Hepatocyte (in vitro differentiated cells): ENCODE data around the gene BIRC5. TPM values are rescaled to one million over a fixed set of nuclear protein-coding genes. Genes with fewer than 3 reads are reported as not detected.

Experiments used
- DNase-seq: peaks from one replicate; pipeline ENCODE4 v3.0.0-alpha.2; 2016; ENCODE audit warnings: low spot score
- H2AFZ ChIP-seq: fragments of 200-600 bp; sonication (generic); 2 replicates; pipeline ENCODE4 v1.6.0; 2016; ENCODE audit warnings: antibody characterized with exemption, mild to moderate bottlenecking
- H3K27ac ChIP-seq: fragments of 200-600 bp; sonication (generic); 2 replicates; pipeline ENCODE4 v1.5.1; 2016; ENCODE audit warnings: mild to moderate bottlenecking
- H3K27me3 ChIP-seq: fragments of 200-600 bp; sonication (generic); 2 replicates; pipeline ENCODE4 v1.6.1; 2016
- H3K36me3 ChIP-seq: fragments of 200-600 bp; sonication (generic); replicated peaks from 2 replicates; pipeline ENCODE4 v1.5.1; 2016; ENCODE audit warnings: low read depth; ENCODE audit not compliant: insufficient read depth
- H3K4me1 ChIP-seq: fragments of 200-600 bp; sonication (generic); 2 replicates; pipeline ENCODE4 v1.5.1; 2016; ENCODE audit warnings: mild to moderate bottlenecking, moderate library complexity; ENCODE audit not compliant: insufficient read depth
- H3K4me2 ChIP-seq: fragments of 200-600 bp; sonication (generic); 2 replicates; pipeline ENCODE4 v1.6.0; 2016
- H3K4me3 ChIP-seq: fragments of 200-600 bp; sonication (generic); 2 replicates; pipeline ENCODE4 v1.5.1; 2016; ENCODE audit warnings: mild to moderate bottlenecking
- H3K79me2 ChIP-seq: fragments of 200-600 bp; sonication (generic); 2 replicates; pipeline ENCODE4 v1.6.0; 2017; ENCODE audit warnings: mild to moderate bottlenecking
- H3K9me2 ChIP-seq: fragments of 200-600 bp; sonication (generic); replicated peaks from 2 replicates; pipeline ENCODE4 v1.6.0; 2017; ENCODE audit warnings: mild to moderate bottlenecking; ENCODE audit not compliant: insufficient read depth
- H3K9me3 ChIP-seq: fragments of 200-600 bp; sonication (generic); 2 replicates; pipeline ENCODE4 v1.5.1; 2016; ENCODE audit warnings: low read depth, mild to moderate bottlenecking
- H4K20me1 ChIP-seq: fragments of 200-600 bp; sonication (generic); 2 replicates; pipeline ENCODE4 v1.6.0; 2016; ENCODE audit warnings: mild to moderate bottlenecking; ENCODE audit not compliant: insufficient read depth, poor library complexity, severe bottlenecking
- EZH2 ChIP-seq: fragments of 200-600 bp; sonication (generic); IDR thresholded peaks from 2 replicates; pipeline ENCODE4 v1.6.1; 2016; ENCODE audit warnings: antibody characterized with exemption, mild to moderate bottlenecking, borderline replicate concordance
- EZH2phosphoT487 ChIP-seq: fragments of 200-600 bp; sonication (generic); IDR thresholded peaks from one replicate; pipeline ENCODE4 v1.6.1; 2018; ENCODE audit warnings: antibody characterized with exemption, mild to moderate bottlenecking, low read depth, moderate library complexity; ENCODE audit not compliant: unreplicated experiment, severe bottlenecking
- WGBS: methylation state at CpG from one replicate; pipeline ENCODE4 v1.1.6; 2016; ENCODE audit warnings: low lambda C conversion rate; ENCODE audit errors: missing lambda C conversion rate; 5-methylcytosine and 5-hydroxymethylcytosine counted together
- polyA plus RNA-seq: library from polyadenylated mRNA; unstranded; fragments of >200 nt; fragmentation: Nextera tagmentation; extraction: Ambion mirVana; gene quantifications from 2 replicates; pipeline ENCODE4 v1.2.1, GENCODE V29; 2016
- total RNA-seq: library from RNA; depleted of rRNA; stranded (reverse); fragments of >200 nt; gene quantifications from 2 replicates; pipeline ENCODE4 v1.2.3, GENCODE V29; 2014
- TF ChIP-seq, protein P1 (sequence below): fragments of 200-600 bp; sonication (generic); IDR thresholded peaks from 2 replicates; pipeline ENCODE4 v1.5.1; 2016; ENCODE audit warnings: antibody characterized with exemption, mild to moderate bottlenecking; ENCODE audit not compliant: poor library complexity

BIRC5 gene
- total and polyA plus RNA-seq, 2 experiments from 2014 or later: 12.4 to 14.6 TPM

DNA sequence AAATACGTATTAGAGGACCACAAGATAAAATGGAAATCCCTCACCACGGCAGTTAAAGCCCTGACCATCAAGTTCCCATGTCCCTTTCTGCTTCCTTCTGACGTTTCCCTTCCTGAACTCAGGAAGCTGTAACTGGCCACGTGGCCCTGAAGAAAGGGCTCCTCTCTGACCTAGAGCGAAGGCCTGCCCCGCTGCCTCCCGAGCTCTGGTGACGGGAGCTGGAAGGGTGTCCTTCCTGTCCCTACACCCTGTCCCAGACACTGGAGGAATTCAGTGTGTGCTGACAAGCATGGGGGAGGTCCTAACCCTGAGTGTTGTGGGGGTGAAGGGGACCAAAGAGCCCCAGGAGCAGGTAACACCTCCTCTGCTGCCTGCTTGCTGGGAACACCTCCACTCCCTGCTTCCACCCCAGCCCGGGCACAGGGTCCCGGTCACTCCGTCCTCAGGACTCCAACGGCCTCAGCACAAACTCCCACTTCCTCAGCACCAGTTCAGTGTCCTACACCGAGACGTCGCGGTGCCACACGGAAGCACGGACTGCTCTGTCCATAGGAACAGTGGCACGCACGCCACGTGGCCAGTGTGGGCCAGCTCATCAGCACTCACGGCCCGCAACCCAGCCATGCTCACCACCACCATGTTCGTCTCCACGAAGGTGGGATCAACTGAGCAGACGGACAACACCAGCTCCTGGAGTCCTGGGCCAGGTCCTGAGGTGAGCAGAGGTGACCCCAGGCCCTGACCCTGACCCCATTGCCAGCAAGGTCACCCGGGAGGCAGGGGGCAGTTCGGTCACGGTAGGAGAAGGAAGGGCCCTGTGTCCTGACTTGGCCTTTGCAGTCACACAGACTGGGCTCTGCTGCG lies 34.2 kb downstream of the BIRC5 start:
- Histone ChIP-seq H2AFZ (no peak overlapping the region), H3K4me2 (no peak overlapping the region), H3K79me2 (no peaks in the 10 kb centered on the region), H4K20me1 (no peaks in the 10 kb centered on the region), H3K9me2 (no peaks in the 10 kb centered on the region), H3K4me1 (peaks cover 11% of the 10 kb centered on the region), H3K27ac (no peak overlapping the region), H3K36me3 (no peaks in the 10 kb centered on the region), H3K27me3 (no peaks in the 10 kb centered on the region), H3K4me3 (no peak overlapping the region), H3K9me3 (no peaks in the 10 kb centered on the region)
- WGBS: 86% methylated on average over 30 of the region's 30 CpGs
- DNase-seq: no peak
- no peak for TF ChIP-seq EZH2
- TF ChIP-seq, protein P1, sequence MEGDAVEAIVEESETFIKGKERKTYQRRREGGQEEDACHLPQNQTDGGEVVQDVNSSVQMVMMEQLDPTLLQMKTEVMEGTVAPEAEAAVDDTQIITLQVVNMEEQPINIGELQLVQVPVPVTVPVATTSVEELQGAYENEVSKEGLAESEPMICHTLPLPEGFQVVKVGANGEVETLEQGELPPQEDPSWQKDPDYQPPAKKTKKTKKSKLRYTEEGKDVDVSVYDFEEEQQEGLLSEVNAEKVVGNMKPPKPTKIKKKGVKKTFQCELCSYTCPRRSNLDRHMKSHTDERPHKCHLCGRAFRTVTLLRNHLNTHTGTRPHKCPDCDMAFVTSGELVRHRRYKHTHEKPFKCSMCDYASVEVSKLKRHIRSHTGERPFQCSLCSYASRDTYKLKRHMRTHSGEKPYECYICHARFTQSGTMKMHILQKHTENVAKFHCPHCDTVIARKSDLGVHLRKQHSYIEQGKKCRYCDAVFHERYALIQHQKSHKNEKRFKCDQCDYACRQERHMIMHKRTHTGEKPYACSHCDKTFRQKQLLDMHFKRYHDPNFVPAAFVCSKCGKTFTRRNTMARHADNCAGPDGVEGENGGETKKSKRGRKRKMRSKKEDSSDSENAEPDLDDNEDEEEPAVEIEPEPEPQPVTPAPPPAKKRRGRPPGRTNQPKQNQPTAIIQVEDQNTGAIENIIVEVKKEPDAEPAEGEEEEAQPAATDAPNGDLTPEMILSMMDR: no peak
- no peak for TF ChIP-seq EZH2phosphoT487

DNA sequence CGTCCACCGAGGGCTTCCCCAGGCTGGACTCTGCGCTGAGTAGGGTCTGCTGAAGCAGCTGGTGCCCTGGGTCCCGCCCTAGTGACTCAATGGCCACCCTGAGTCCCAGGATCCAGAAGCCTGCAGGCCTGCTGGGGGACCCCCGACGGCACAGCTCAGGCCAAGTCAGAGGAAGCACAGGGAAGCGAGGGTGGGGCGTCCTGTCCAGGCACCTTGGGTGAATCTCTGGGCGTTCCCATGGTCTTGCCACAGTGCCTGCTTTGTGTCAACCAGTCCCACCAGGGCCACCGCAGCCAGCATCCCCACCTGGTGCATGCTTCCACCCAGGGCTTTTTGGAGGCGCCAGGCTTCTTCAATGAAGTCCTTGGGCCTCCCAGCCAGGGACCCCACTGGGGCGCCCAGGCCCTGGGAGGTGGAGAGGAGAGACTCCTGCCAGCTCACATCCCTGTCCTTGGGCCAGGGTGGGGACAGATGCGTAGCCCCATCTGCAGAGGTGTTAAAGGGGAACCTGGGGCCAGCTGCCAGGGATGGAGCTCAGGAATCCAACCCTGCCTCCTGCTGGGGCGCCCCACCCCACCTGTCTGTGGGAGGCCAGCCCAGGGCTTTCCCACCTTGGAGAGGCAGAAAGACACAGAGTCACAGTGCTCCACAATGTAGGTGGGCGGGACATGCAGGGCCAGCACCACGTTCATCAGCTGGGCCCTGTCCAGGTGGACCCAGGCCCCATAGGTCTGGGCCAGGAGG lies 35.2 kb downstream of the BIRC5 start:
- H3K27ac ChIP-seq: no peak overlapping the region
- no peak overlapping the region for H3K4me2 ChIP-seq
- H2AFZ ChIP-seq: no peak overlapping the region
- H3K9me3 ChIP-seq: no peaks in the 10 kb centered on the region
- no peaks in the 10 kb centered on the region for H3K27me3 ChIP-seq
- TF ChIP-seq, protein P1: no peak
- no peak for TF ChIP-seq EZH2
- no peak for TF ChIP-seq EZH2phosphoT487
- H4K20me1 ChIP-seq: no peaks in the 10 kb centered on the region
- 91% methylated on average over 16 of the region's 16 CpGs for WGBS
- DNase-seq: no peak
- no peaks in the 10 kb centered on the region for H3K9me2 ChIP-seq
- peaks cover 11% of the 10 kb centered on the region for H3K4me1 ChIP-seq
- no peak overlapping the region for H3K4me3 ChIP-seq
- H3K36me3 ChIP-seq: no peaks in the 10 kb centered on the region
- peaks cover 6% of the 10 kb centered on the region for H3K79me2 ChIP-seq

- DNase-seq: no peak
- no peaks in the 10 kb centered on the region for H3K9me3 ChIP-seq
- H3K27me3 ChIP-seq: no peaks in the 10 kb centered on the region
- H3K4me2 ChIP-seq: peak overlapping the region; percentile 73
- H3K27ac ChIP-seq: no peak overlapping the region
- H3K36me3 ChIP-seq: no peaks in the 10 kb centered on the region
- no peaks in the 10 kb centered on the region for H3K9me2 ChIP-seq
- peaks cover 11% of the 10 kb centered on the region for H3K4me1 ChIP-seq
- H4K20me1 ChIP-seq: no peaks in the 10 kb centered on the region
- no peak overlapping the region for H2AFZ ChIP-seq
- TF ChIP-seq, protein P1: no peak
- no peak for TF ChIP-seq EZH2
- no peak for TF ChIP-seq EZH2phosphoT487
- H3K4me3 ChIP-seq: no peak overlapping the region
- peaks cover 6% of the 10 kb centered on the region for H3K79me2 ChIP-seq
- 79% methylated on average over 20 of the region's 20 CpGs for WGBS
Measured at GRCh38 chr17:78249818-78250806, 36.1 kb downstream of the BIRC5 start.
